ENCODE results near the gene SSH3.
"Not testable (repeated sequence)": the region's sequence is repeated elsewhere in the genome, so short reads cannot be mapped to it uniquely, and the experiment has no call there.

SSH3 gene

GRCh38 chr11:67314218-67314617 is 10.9 kb downstream of the SSH3 start:
- no peak for DNase-seq

GRCh38 chr11:67315325-67315909 is 12.1 kb downstream of the SSH3 start:
- DNase-seq = no peak

GRCh38 chr11:67316882-67317204 is 13.5 kb downstream of the SSH3 start:
- no peak for DNase-seq

GRCh38 chr11:67317205-67317887 is 14.0 kb downstream of the SSH3 start:
- peak; percentile 42 for DNase-seq

DNA sequence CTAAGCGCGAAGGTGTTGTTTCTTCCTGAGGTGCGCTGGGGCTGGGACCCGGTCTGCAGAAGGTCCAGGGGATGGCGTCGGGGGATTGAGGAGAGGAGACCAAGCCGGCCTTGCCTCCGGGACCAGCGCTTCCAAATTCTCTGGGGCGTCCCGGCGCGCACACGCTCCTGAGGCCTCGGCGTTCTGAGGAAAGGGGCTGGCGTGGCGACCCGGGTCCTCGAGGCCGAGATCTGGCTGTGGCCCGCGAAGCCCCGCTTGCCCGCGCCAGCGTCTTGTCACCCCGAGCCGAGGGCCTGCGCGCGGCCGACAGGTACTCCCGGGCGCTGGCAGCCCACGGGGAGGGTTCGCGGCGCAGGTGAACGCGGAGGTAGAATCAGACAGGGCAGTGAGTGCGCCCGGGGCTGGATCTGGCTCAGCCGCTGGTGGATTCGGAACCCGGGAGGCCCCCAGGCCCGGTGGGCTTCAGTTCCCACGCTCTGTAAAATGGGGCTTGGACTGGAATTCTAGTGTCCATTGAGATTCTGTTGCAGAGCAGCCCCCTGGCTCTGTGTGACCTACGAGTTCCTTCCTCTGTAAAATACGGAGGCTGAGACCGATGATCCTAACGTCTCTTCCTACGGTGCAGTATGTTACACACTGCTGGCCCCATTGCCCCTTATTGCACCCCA is 14.7 kb downstream of the SSH3 start:
- no peak for DNase-seq

DNA sequence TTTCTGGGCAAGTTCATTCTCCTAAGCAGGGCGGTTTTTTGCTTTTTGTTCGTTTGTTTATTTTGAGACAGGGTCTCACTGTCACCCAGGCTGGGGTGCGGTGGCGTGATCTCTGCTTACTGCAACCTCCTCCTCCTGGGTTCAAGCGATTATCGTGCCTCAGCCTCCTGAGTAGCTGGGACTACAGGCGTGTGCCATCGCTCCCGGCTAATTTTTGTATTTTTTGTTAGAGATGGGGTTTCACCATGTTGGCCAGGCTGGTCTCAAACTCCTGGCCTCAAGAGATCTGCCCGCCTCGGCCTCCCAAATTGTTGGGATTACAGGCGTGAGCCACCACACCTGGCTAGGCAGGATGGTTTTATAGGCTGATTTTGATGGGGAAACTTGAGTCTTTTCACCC is 15.5 kb downstream of the SSH3 start:
- not testable (repeated sequence) for DNase-seq

GRCh38 chr11:67320011-67320410 is 16.7 kb downstream of the SSH3 start:
- DNase-seq = no peak

DNA sequence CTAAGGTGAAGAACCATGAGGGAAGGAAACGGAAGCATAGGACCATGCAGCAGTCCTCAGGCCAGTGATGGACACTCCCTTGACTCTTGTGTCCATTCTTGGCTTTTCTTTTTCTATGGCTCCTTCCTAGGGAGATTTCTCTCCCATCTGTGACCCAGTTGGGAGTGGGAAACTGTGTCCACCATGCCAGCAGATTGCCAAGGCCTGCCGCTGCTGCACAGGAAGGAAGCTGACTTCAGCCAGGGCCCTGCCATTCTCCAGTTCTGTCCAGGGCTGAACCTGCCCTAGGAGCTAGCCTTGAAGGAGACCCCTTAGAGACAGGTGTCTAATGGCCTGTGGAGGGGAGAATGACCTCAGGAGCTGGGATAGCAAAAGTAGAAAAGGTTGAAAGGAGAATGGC is 17.4 kb downstream of the SSH3 start:
- no peak for DNase-seq

GRCh38 chr11:67321313-67321871 is 18.1 kb downstream of the SSH3 start:
- DNase-seq = no peak

DNA sequence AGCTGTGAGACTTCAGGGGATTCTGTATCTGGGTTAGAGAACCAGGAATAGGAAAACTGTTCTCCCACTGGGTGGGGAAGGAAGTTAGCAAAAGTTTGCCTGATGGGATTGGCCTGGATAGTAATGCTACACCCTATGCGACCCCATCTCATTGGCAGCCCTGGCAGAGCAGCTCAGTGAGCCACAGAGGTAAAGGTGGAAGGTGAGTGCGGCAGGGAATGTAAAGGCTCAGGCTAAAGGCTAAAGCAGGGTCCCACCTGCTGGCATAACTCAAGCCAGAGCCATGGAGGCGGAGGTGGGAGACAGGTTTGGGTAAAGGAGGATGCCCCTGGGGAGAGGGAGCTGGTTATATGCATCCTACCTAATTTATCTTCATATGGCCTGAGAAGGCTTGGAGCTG is 18.7 kb downstream of the SSH3 start:
- DNase-seq = no peak

DNA sequence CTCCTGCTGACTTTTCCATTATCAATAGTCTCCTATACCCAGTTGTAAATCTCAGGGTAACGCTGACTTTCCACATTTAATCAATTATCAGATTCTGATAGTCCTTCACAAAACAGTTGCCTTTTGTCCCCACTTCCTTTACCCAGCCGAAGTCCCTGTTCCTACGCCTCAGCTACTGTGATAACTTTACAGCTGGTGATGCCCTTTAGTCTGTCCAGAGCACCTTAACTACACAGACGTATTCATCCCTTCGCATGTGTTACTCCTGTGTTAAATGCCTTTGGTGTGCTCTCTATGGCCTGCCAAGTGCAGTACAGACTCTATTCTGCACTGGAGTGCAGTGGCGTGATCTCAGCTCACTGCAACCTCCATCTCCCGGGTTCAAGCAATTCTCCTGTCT is 20.2 kb downstream of the SSH3 start:
- no peak for DNase-seq

DNA sequence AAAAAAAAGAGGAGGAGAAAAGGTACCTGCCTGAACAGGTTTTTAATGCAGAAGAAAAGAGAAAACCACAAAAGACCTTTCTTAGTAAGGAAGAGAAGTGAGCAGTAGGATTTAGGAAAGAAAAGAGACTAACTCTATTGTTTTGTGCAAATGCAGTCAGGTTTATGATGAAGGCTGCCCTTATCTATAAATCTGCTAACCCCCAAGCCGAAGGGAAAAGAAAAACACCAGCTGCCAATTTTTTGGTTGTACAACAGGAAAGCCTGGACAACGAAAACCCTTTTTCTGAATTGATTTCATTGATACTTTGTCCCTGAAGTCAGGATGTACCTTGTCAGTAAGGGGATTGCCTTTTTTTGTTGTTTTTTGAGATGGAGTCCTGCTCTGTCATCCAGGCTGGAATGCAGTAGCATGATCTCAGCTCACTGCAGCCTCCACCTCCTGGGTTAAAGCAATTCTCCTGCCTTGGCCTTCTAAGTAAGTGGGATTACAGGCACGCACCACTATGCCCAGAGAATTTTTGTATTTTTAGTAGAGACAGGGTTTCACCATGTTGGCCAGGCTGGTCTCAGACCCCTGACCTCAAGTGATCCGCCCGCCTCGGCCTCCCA is 28.9 kb downstream of the SSH3 start:
- DNase-seq = no peak

- no peak for DNase-seq
These were observed 33.9 kb downstream of the SSH3 start for GRCh38 chr11:67337257-67337656.

GRCh38 chr11:67344264-67344663 is 40.9 kb downstream of the SSH3 start:
- DNase-seq = no peak

DNA sequence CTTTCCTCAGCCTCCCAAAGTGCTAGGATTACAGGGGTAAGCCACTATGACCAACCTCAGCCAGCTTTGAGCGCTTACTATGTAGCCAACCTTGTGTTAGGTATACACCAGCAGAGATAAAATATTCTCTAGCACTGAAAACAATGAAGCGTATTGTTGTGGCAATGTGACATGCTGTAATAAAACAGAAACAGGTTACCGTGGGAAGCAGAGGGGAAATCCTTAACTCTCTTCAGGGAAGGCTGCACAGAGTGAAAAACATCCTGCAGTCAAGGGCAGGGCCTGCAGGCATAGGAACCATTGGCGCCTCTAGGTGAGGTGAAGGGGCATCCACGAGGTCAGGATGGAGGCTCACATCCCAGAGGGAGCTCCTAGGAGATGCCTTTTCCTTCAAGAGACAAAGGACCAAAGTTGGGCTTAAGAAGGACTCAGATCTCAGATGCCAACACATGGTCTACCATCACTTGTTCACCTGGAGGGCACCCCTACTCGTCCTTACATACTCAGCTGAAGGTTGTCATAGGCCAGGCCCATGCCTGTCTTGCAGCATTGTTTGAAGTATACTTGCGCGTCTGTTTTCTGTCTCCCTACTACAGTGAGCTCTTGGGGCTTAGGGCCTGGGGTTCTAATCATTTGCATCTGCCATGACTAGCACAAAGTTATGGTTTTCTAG is 42.1 kb downstream of the SSH3 start:
- DNase-seq = no peak

- DNase-seq = no peak
These were observed 42.8 kb downstream of the SSH3 start for GRCh38 chr11:67345920-67346819.

- DNase-seq = no peak
These were observed 44.8 kb downstream of the SSH3 start for GRCh38 chr11:67347964-67348749.

- DNase-seq = no peak
These were observed 45.7 kb downstream of the SSH3 start for GRCh38 chr11:67349036-67349435.

DNA sequence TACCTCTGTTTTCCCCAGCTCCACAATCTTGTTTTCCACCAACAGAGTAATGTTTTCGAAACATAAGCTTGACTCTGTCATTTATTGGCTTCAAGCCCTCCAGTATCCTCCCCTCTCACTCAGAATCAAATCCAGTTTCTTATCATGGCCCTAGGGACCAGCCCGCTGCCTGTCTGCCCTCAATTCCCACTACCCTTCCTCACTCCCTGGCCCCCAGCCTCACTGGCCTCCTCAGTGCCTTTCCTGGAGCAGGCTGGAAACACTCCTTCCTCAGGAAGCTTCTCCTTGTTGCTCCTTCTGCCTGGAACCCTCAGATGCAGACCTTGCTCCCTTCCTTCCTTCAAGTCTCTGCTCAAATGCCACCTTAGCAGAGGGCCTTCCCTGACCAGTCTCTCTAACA is 46.1 kb downstream of the SSH3 start:
- DNase-seq = no peak

DNA sequence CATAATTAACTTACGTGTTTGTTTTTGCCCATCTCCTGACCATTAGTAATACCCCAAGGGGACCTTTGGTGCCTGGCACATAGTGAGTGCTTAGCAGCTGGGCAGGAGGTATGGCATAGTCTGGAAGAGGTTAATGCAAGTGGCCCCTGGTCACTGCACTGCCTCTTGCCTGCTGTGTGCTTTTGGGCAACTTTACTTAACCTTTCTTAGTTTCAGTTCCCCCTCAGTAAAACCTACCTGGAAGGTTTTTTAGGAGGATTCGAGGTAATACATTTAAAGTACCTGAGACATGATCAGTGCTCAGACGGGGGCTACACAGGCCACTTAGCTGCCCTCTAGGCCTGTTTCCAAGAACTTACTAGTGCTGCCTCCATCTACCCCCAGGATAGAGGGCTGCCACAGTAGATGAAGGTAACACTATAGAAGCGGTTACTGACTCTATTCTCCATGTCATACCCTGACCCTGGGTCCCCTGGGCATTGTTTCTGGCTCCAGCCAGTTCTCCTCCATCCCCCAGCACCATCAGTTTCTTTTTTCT is 46.7 kb downstream of the SSH3 start:
- no peak for DNase-seq

Measured in SIG-M5 (cell line).